Measurements from ENCODE around the gene STAB2. TPM values are rescaled to one million over a fixed set of nuclear protein-coding genes. Genes with fewer than 3 reads are reported as not detected.

Gene STAB2
- total RNA-seq, 4 donors from 2014 or later, result 0.95 TPM; not detected in 3

DNA sequence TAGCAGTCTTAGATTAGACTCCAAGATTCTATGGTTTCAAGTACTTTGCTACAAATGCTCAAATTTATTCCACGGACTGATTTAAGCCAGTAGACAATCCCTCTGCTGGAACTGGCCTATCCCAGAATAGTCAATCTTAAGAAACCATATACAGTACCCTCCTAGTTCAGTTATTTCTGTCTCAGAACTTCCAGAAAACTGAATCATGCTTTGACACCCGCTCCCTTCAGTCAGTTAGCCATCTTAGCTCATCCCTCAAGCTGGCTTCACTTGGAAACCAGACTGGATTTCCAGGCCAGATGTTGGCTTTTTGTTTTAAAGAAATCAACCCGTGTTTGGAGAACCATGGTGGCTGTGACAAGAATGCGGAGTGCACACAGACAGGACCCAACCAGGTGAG lies 128.4 kb downstream of the STAB2 start:
- no peak overlapping the region for H3K27ac ChIP-seq
- WGBS, 2 donors, result 81% methylated on average over 4 of the region's 4 CpGs
- no peak for DNase-seq
- intact Hi-C loops (cut with DNase I), result no loop called here
- no peaks in the 10 kb centered on the region for H3K36me3 ChIP-seq
- no peaks in the 10 kb centered on the region for H3K4me1 ChIP-seq
- no peak for TF ChIP-seq POLR2A (IDR thresholded peaks at IDR 0.05)
- TF ChIP-seq, protein P1, sequence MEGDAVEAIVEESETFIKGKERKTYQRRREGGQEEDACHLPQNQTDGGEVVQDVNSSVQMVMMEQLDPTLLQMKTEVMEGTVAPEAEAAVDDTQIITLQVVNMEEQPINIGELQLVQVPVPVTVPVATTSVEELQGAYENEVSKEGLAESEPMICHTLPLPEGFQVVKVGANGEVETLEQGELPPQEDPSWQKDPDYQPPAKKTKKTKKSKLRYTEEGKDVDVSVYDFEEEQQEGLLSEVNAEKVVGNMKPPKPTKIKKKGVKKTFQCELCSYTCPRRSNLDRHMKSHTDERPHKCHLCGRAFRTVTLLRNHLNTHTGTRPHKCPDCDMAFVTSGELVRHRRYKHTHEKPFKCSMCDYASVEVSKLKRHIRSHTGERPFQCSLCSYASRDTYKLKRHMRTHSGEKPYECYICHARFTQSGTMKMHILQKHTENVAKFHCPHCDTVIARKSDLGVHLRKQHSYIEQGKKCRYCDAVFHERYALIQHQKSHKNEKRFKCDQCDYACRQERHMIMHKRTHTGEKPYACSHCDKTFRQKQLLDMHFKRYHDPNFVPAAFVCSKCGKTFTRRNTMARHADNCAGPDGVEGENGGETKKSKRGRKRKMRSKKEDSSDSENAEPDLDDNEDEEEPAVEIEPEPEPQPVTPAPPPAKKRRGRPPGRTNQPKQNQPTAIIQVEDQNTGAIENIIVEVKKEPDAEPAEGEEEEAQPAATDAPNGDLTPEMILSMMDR (IDR thresholded peaks at IDR 0.05), result no peak
- no peak overlapping the region for H3K4me3 ChIP-seq
- peaks cover 0 to 3% (median 0%) of the 10 kb centered on the region in 4 donors for H3K27me3 ChIP-seq
- H3K9me3 ChIP-seq, result no peaks in the 10 kb centered on the region

DNA sequence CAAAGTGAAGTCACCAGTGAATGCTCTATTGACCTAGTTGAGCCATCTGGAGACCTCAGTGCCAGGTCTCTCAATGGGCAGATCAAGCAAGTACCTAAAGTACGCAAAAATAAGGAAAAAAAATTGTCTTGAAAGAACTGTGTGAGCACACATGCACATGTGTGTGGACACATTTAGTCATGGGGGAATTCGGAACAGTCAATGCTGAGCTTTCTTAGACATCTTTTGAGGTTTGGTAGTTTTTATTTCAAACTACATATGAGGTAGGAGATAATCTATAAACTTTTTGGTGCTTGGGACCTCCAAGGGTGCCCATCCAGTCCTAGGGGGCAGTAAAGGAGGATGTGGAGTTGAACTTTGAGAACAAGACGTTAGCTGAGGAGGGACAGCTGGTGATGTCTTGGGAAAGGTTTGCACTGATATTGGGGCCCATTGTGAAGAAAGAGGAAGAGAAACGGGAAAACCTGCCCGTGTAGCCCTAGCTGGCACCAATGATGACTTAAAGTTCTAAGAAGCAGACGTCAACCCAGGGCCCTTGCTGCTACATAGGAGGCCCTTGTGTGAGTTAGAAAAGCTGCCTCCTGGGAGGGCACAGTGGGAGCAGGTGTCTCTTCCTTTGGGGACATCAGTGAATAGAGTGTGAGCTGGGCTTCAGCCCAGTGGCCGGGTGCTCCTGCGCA lies 129.6 kb downstream of the STAB2 start:
- TF ChIP-seq, protein P1 (IDR thresholded peaks at IDR 0.05), result no peak
- no peak for TF ChIP-seq POLR2A (IDR thresholded peaks at IDR 0.05)

DNA sequence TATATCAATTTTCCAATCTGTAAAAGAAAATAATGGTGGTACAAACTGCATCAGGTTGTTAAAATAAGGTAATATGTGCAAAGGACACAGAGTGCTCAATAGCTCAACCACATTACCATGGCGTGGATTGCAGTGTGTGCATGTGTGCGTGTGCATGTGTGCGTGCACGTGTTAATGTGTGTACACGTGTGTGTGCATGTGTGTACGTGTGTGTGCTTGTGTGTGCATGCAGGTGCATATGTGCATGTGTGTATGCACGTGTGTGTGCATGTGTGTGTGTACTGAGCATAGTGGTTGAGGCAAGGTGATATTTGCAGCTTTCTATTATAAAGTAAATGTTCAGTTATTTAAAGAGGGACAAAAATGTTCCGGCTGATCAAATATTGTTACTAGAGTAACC lies 138.3 kb downstream of the STAB2 start:
- Histone ChIP-seq H3K36me3 (no peaks in the 10 kb centered on the region), H3K4me1 (peaks cover 0 to 8% (median 0%) of the 10 kb centered on the region in 3 donors), H3K9me3 (no peaks in the 10 kb centered on the region), H3K27ac (no peak overlapping the region), H3K4me3 (no peak overlapping the region), H3K27me3 (peaks cover 0 to 30% (median 0%) of the 10 kb centered on the region in 4 donors)
- no peak for TF ChIP-seq POLR2A (IDR thresholded peaks at IDR 0.05)
- no peak for DNase-seq
- WGBS, 2 donors, result 89 to 92% methylated on average over 8 of the region's 8 CpGs
- intact Hi-C loops (cut with DNase I), result no loop called here

More for the DNA sequence above, 129.6 kb downstream of the STAB2 start:
- no peaks in the 10 kb centered on the region for H3K4me1 ChIP-seq
- 78 to 83% methylated on average over 6 to 8 of the region's 8 CpGs for WGBS, 2 donors
- intact Hi-C loops (cut with DNase I), result no loop called here
- DNase-seq, result no peak
- no peaks in the 10 kb centered on the region for H3K9me3 ChIP-seq
- no peak overlapping the region for H3K4me3 ChIP-seq
- no peaks in the 10 kb centered on the region for H3K36me3 ChIP-seq
- no peak overlapping the region for H3K27ac ChIP-seq
- H3K27me3 ChIP-seq, result peaks cover 0 to 10% (median 0%) of the 10 kb centered on the region in 4 donors

DNA sequence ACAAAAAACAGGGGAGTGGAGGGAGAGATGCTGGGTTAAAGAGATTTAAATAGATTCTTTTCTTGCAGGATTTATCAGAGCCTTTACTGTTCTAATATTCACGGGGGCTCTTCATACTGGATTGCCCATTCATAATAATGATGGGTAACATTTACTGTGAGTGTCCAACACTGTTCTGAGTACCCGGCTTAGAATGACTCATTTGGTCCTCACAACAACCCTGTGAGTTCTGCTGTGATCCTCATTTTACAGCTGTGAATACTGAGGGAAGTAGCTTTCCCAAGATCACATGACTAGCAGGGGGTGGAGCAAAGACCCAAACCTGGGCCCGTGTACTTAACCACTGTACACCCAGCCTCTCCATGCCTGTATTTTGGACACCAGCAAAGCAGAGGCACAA lies 140.6 kb downstream of the STAB2 start:
- no peak for DNase-seq
- Histone ChIP-seq H3K9me3 (peaks cover 0 to 9% (median 5%) of the 10 kb centered on the region in 3 donors), H3K4me3 (no peak overlapping the region), H3K27ac (no peak overlapping the region), H3K36me3 (no peaks in the 10 kb centered on the region), H3K27me3 (peaks cover 0 to 25% (median 0%) of the 10 kb centered on the region in 4 donors), H3K4me1 (peaks cover 0 to 8% (median 0%) of the 10 kb centered on the region in 3 donors)
- TF ChIP-seq, protein P1 (IDR thresholded peaks at IDR 0.05), result no peak
- TF ChIP-seq POLR2A (IDR thresholded peaks at IDR 0.05), result no peak
- intact Hi-C loops (cut with DNase I), result no loop called here
- 67 to 73% methylated on average over 3 of the region's 3 CpGs for WGBS, 2 donors

DNA sequence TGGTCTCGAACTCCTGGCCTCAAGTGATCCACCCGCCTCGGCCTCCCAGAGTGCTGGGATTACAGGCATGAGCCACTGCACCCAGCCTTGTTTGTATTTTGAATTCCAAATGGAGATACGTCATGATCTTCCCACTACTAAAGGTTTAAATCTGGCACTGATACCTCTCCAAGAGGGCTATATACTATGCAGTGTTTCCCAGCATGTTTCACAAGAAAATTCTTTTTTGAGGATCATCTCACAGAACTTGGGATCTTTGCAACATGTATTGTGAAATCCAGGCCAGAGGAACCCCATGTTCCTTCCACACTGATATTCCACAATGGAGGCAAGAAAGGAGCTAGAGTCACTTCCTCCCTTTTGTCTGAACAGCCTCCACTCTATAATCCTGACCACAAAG lies 141.2 kb downstream of the STAB2 start:
- TF ChIP-seq, protein P1 (IDR thresholded peaks at IDR 0.05), result no peak
- no peak for TF ChIP-seq POLR2A (IDR thresholded peaks at IDR 0.05)
- DNase-seq, result no peak
- Histone ChIP-seq H3K4me1 (peaks cover 0 to 8% (median 0%) of the 10 kb centered on the region in 3 donors), H3K9me3 (peaks cover 0 to 9% (median 5%) of the 10 kb centered on the region in 3 donors), H3K4me3 (no peak overlapping the region), H3K36me3 (no peaks in the 10 kb centered on the region), H3K27ac (peak overlapping the region in 1 of 4 donors; percentile 6), H3K27me3 (peaks cover 0 to 25% (median 0%) of the 10 kb centered on the region in 4 donors)
- whole genome bisulfite sequencing, 2 donors, result 73 to 77% methylated on average over 4 of the region's 4 CpGs
- intact Hi-C loops (cut with DNase I), result no loop called here

All from esophagus squamous epithelium (tissue), 5 donors.